IMR-90 (cell line): ENCODE data around the gene CDK12. TPM values are rescaled to one million over a fixed set of nuclear protein-coding genes. Genes with fewer than 3 reads are reported as not detected.

ENCODE experiments used
- ATAC-seq: fragments of 200-7000 bp; cut with Tn5 transposase; 2 replicates; pipeline ENCODE4 v1.9.1; 2020; ENCODE audit warnings: low read depth, mild to moderate bottlenecking, moderate library complexity
- BruUV-seq: library from RNA; stranded (reverse); fragments of 400-500 nt; replicated peaks from 2 replicates; lab custom pipeline; 2021; lab: Mats Ljungman, UMichigan
- CTCF ChIA-PET: fragments of 300-600 bp; formaldehyde crosslinking; extraction: SDS; loops from one replicate; lab custom pipeline; 2021; ENCODE audit warnings: antibody characterized with exemption; lab: Yijun Ruan, JAX
- POLR2A ChIA-PET: fragments of 300-600 bp; sonication (Branson Sonifier 250); formaldehyde crosslinking; loops from one replicate; lab custom pipeline; 2022; ENCODE audit warnings: antibody characterized with exemption; ENCODE audit not compliant: unreplicated experiment; lab: Charles Lee
- DNase-seq: peaks from one replicate; pipeline ENCODE4 v3.0.0; 2013
- H2AFZ ChIP-seq: replicated peaks from 2 replicates; pipeline ENCODE3; 2013; ENCODE audit warnings: low read length, mild to moderate bottlenecking; ENCODE audit not compliant: poor library complexity
- H2AK5ac ChIP-seq: 2 replicates; pipeline ENCODE4 v1.6.1; 2013; ENCODE audit warnings: low read depth, low read length, inconsistent platforms
- H2AK9ac ChIP-seq: replicated peaks from 2 replicates; pipeline ENCODE3; 2013; ENCODE audit warnings: mild to moderate bottlenecking, low read depth, low read length, moderate library complexity; ENCODE audit not compliant: poor library complexity
- H2BK120ac ChIP-seq: 2 replicates; pipeline ENCODE4 v1.6.1; 2013; ENCODE audit warnings: low read depth, low read length, inconsistent platforms
- H2BK15ac ChIP-seq: 3 replicates; pipeline ENCODE4 v1.6.1; 2013; ENCODE audit warnings: low read depth, low read length, inconsistent platforms
- H2BK20ac ChIP-seq: 2 replicates; pipeline ENCODE4 v1.6.1; 2013; ENCODE audit warnings: low read depth, mild to moderate bottlenecking, inconsistent platforms, low read length, moderate library complexity
- H2BK5ac ChIP-seq: 2 replicates; pipeline ENCODE4 v1.6.1; 2013; ENCODE audit warnings: mild to moderate bottlenecking, low read depth, low read length, inconsistent platforms; ENCODE audit not compliant: poor library complexity, severe bottlenecking
- H3K14ac ChIP-seq: replicated peaks from 2 replicates; pipeline ENCODE4 v1.6.1; 2013; ENCODE audit warnings: low read depth, low read length, inconsistent platforms
- H3K18ac ChIP-seq: 2 replicates; pipeline ENCODE4 v1.6.1; 2013; ENCODE audit warnings: low read depth, low read length, control low read depth
- H3K23ac ChIP-seq: 2 replicates; pipeline ENCODE4 v1.6.1; 2013; ENCODE audit warnings: low read depth, low read length, inconsistent platforms
- H3K27ac ChIP-seq: 2 replicates; pipeline ENCODE4 v1.5.1; 2013; ENCODE audit warnings: mild to moderate bottlenecking, control low read depth, low read length; ENCODE audit not compliant: insufficient read depth
- H3K27me3 ChIP-seq: 2 replicates; pipeline ENCODE4 v1.6.1; 2013; ENCODE audit warnings: low read length; ENCODE audit not compliant: control insufficient read depth, insufficient read depth
- H3K36me3 ChIP-seq: 2 replicates; pipeline ENCODE4 v1.6.1; 2013; ENCODE audit warnings: low read length, mixed read lengths; ENCODE audit not compliant: control insufficient read depth, insufficient read depth
- H3K4ac ChIP-seq: 2 replicates; pipeline ENCODE4 v1.6.1; 2013; ENCODE audit warnings: low read depth, low read length, inconsistent platforms
- H3K4me1 ChIP-seq: 2 replicates; pipeline ENCODE4 v1.6.1; 2013; ENCODE audit warnings: low read length, mixed read lengths; ENCODE audit not compliant: control insufficient read depth, insufficient read depth
- H3K4me2 ChIP-seq: 2 replicates; pipeline ENCODE4 v1.6.1; 2013; ENCODE audit warnings: low read depth, mild to moderate bottlenecking, control low read depth, low read length, moderate library complexity
- H3K4me3 ChIP-seq: 2 replicates; pipeline ENCODE4 v1.5.1; 2013; ENCODE audit warnings: low read depth, mild to moderate bottlenecking, control low read depth, low read length, moderate library complexity; ENCODE audit not compliant: insufficient read depth
- H3K56ac ChIP-seq: 2 replicates; pipeline ENCODE4 v1.6.1; 2013; ENCODE audit warnings: low read length, inconsistent platforms; ENCODE audit not compliant: insufficient read depth; ENCODE audit errors: extremely low read depth
- H3K79me1 ChIP-seq, 2 experiments: 2 replicates each; pipeline ENCODE4 v1.6.1; 2013; ENCODE audit warnings: low read length in 2 of 2, inconsistent platforms in 1 of 2, low read depth in 1 of 2
- H3K9ac ChIP-seq: 2 replicates; pipeline ENCODE4 v1.6.1; 2013; ENCODE audit warnings: low read depth, low read length, control low read depth
- H3K9me1 ChIP-seq: 2 replicates; pipeline ENCODE4 v1.6.1; 2013; ENCODE audit warnings: low read length, inconsistent platforms; ENCODE audit not compliant: insufficient read depth
- H3K9me3 ChIP-seq: 2 replicates; pipeline ENCODE4 v1.6.1; 2013; ENCODE audit warnings: low read length; ENCODE audit not compliant: control insufficient read depth, insufficient read depth
- H4K20me1 ChIP-seq: 2 replicates; pipeline ENCODE4 v1.6.1; 2013; ENCODE audit warnings: low read length, inconsistent platforms; ENCODE audit not compliant: insufficient read depth
- H4K5ac ChIP-seq: 2 replicates; pipeline ENCODE4 v1.6.1; 2013; ENCODE audit warnings: mild to moderate bottlenecking, low read depth, low read length, control low read depth
- H4K8ac ChIP-seq, 2 experiments: 2 replicates each; pipeline ENCODE4 v1.6.1; 2013; ENCODE audit warnings: low read depth in 2 of 2, low read length in 2 of 2, control low read depth in 1 of 2, inconsistent platforms in 1 of 2
- H4K91ac ChIP-seq: 2 replicates; pipeline ENCODE4 v1.6.1; 2013; ENCODE audit warnings: low read depth, low read length, inconsistent platforms; ENCODE audit not compliant: insufficient read depth
- CEBPB ChIP-seq: IDR thresholded peaks from 2 replicates; pipeline ENCODE4 v1.6.1; 2012; ENCODE audit warnings: low read depth, low read length, improper control_type of control experiment
- FOS ChIP-seq: fragments of 150-350 bp; IDR thresholded peaks from 2 replicates; pipeline ENCODE4 v1.6.1; 2016; ENCODE audit warnings: low read depth, low read length
- MXI1 ChIP-seq: IDR thresholded peaks from 2 replicates; pipeline ENCODE4 v1.6.1; 2012; ENCODE audit warnings: low read depth, mild to moderate bottlenecking, low read length, moderate library complexity, borderline replicate concordance
- RFX5 ChIP-seq: IDR thresholded peaks from 2 replicates; pipeline ENCODE4 v1.8.0; 2012; ENCODE audit warnings: low read depth, mild to moderate bottlenecking, low read length, moderate library complexity
- WGBS, 2 experiments: methylation state at CpG; one replicate each; pipeline versions ENCODE4 v1.1.5 to v1.1.7; 2013; ENCODE audit warnings: missing lambda C conversion rate in 2 of 2; ENCODE audit not compliant: insufficient read length in 1 of 2; ENCODE audit errors: extremely low coverage in 2 of 2; 5-methylcytosine and 5-hydroxymethylcytosine counted together
- dilution Hi-C: fragments of 300-500 bp; cut with HindIII; formaldehyde crosslinking; loops from one replicate; pipeline ENCODE4 v1.14.3; 2018; ENCODE audit warnings: low sequenced_read_pairs; ENCODE audit not compliant: unreplicated experiment
- in situ Hi-C: fragments of 300-500 bp; cut with MboI; formaldehyde crosslinking; loops from 3 replicates; pipeline ENCODE4 v1.14.3; 2019; ENCODE audit warnings: low sequenced_read_pairs, inconsistent platforms, mixed read lengths
- intact Hi-C: fragments of 100-400 bp; cut with micrococcal nuclease; formaldehyde crosslinking; loops from 2 replicates; pipeline ENCODE4 v1.10.0; 2022
- polyA plus RNA-seq, 3 experiments: library from polyadenylated mRNA; depleted of rRNA; stranded (reverse); fragments of >200 nt; gene quantifications; 2 replicates each; pipeline ENCODE4 v1.2.3, GENCODE V29; 2012; ENCODE audit warnings: low replicate concordance in 1 of 3
- total RNA-seq: library from RNA; depleted of rRNA; stranded (reverse); fragments of >200 nt; gene quantifications from 2 replicates; pipeline ENCODE4 v1.2.3, GENCODE V29; 2012

Gene CDK12
- total and polyA plus RNA-seq, 2 of the 4 experiments (the other 2 are of a cell fraction) = 16.1 to 27.1 TPM

DNA sequence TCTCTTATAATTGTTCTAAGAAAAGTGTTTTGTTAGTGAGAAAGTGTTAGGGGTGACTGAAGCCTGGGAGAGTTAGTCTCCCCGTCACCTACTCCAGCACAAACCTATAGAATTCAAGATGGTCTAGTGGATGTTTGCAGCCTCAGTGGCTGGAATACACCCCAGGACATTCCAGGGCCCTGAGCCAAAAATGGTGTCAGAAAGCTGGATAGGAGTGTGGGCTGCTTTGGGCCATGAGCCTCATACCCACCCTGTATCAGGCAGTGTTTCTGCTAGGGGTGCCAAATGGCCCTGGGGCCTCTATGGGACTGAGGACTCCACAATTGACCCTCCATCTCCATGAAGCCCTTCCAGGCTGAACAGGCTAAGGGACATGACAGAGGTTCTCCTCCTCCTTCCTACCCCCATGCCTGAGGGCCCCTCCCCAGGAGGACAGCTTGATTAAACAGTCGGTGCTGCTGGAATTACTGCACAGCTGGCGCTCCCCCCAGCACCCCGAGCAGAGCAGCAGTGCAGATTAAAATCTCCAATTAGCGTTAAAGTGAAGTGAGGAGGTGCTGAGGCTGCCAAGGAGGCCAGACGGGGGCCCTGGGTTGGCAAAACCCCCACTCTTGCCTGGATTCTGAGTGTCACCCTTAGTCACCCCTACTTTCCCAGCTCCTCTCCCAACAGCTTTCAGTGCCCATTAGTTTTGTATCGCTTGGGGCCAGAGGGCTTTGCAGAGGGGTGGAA is 87.4 kb downstream of the CDK12 start:
- intact Hi-C loops = loop anchor here (1.0 kb wide), 1 partner anchor 75 kb away; no protein-coding TSS in a partner anchor
- H3K79me1 ChIP-seq = no peaks in the 10 kb centered on the region
- no TSS peak for BruUV-seq

More for the DNA sequence above, 87.4 kb downstream of the CDK12 start:
- H2AK5ac ChIP-seq = no peak overlapping the region
- H3K9ac ChIP-seq = no peak overlapping the region
- CTCF ChIA-PET = interaction anchor here (1.3 kb wide), 1 partner anchor 9 kb away, joined by 3 read pairs; no protein-coding TSS in a partner anchor
- no peak overlapping the region for H2BK5ac ChIP-seq
- H3K23ac ChIP-seq = no peak overlapping the region
- H3K4me2 ChIP-seq = no peak overlapping the region
- peaks cover 5% of the 10 kb centered on the region; the same call in 1 of the 2 replicates for H3K9me1 ChIP-seq
- H2AK9ac ChIP-seq = no peak overlapping the region
- H4K20me1 ChIP-seq = peaks cover 8% of the 10 kb centered on the region; the same call in 1 of the 2 replicates
- no peak overlapping the region for H4K5ac ChIP-seq
- no peak for DNase-seq
- no peak overlapping the region for H3K27ac ChIP-seq
- no peak overlapping the region for H2BK20ac ChIP-seq
- H4K8ac ChIP-seq = no peak overlapping the region
- no peak overlapping the region for H2BK15ac ChIP-seq
- no CpG with 5 or more reads among the region's 7 CpGs for WGBS, 2 experiments
- dilution Hi-C loops = no loop called here
- H3K27me3 ChIP-seq = no peaks in the 10 kb centered on the region
- no peak overlapping the region for H3K14ac ChIP-seq
- peaks cover 4% of the 10 kb centered on the region; the same call in 1 of the 2 replicates for H3K4me1 ChIP-seq
- H3K18ac ChIP-seq = no peak overlapping the region
- H3K4me3 ChIP-seq = no peak overlapping the region
- H2BK120ac ChIP-seq = no peak overlapping the region
- in situ Hi-C loops = no loop called here
- H3K4ac ChIP-seq = no peak overlapping the region
- H3K36me3 ChIP-seq = peaks cover 25% of the 10 kb centered on the region
- no peak for ATAC-seq
- no peak overlapping the region for H4K91ac ChIP-seq
- POLR2A ChIA-PET = no interaction called here
- no peak for TF ChIP-seq MXI1
- TF ChIP-seq CEBPB = no peak
- no peak for TF ChIP-seq RFX5
- TF ChIP-seq FOS = no peak
- H2AFZ ChIP-seq = no peak overlapping the region
- no peak overlapping the region for H3K56ac ChIP-seq
- no peaks in the 10 kb centered on the region for H3K9me3 ChIP-seq
